HL-60/S4 treated with retinoic acid at 250 ng/mL for 4 days and 3 days (cell line): ENCODE results near the gene C11orf52.

Experiments
- in situ Hi-C: fragments of 300-500 bp; cut with MboI; formaldehyde crosslinking; loops from 2 replicates; pipeline ENCODE4 v1.7.0; 2022; ENCODE audit warnings: low sequenced_read_pairs

The C11orf52 gene

DNA sequence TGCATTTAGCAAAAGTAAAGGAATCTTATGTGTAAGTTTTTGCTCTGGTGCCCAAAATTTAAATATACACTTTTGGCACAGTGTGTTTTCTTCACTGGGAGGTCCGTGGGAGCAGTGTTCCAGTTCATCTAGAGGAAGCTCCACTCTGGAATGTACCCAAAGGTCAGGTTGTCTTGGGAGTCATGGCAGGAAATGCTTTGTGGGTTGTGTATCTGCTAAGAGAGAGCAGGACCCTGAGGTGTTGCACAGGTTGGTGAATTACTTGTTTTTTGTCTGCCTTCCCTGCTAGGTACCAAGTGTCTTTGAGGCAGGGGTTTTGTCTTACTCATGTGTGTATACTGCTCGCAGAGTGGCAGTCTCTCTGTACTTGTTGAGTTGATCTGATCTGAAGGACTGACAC lies 55.7 kb downstream of the C11orf52 start:
- in situ Hi-C loops = no loop called here

DNA sequence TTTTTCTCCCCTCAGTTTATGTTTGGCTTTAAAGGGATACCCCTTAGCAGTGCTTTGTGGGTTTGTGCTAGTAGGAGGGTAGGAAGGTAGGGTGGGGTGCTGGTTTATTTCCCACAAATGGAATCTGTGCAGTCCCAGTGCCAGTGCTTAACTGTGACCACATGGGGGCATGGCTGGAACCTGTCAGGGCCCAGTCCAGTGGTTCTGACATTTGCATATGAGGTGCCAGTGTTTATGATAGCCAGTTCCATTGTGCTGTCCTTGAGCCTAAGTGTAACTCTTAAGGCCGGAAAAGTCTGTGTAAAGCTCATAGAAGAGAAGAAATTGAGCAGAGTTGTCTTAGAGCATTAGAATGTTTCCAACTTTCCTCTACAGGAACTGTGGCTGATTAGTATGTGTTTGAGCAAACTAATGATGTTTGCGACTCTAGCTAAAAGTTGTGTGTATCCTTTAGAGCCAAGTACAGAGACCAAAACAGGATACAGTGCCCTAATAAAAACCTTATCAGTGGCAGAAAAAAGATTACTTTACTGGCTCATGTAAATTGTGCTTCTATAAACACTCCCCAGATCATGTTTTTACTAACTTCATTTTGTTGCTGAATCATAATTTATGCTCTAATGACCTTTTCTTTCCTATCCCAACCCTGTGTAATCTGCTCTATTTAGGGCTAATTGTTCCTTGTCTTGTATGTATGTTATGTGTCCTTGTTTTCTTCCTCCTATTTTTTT lies 56.5 kb downstream of the C11orf52 start:
- in situ Hi-C loops = no loop called here

DNA sequence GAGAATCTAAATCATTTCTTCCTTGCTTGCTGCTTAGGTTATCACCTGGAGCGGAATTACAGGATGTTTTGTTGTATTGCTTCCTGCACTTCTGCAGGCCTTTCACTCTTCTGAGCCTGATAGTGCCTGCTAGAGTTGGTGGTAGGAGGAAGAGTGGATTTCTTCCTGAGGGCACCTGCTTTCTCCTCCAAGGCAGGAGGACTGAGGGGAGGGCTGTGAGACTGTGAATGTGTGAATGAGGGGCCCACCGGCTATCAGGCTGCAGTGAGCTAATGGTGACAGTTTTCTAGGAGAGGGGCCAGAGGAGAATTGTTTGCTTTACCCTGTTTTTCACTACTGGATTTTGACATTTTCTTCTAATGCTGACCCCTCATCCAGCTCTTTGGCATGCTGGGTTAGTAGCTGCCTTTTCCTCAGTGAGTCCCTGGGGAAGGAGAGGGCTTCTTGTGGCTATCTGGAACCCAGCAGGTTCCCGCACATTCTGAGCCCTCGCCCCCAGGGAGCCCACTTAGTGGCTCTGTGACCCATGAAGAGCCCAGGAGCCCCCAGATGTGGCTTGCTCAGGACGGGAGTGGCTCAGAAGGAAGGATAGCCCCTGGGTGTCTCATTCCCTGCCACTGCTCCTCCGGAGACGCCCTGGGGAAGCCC lies 57.5 kb downstream of the C11orf52 start:
- in situ Hi-C loops = no loop called here
